Neural crest cell (in vitro differentiated cells): ENCODE measurements around the gene PRKAR1B. TPM values are rescaled to one million over a fixed set of nuclear protein-coding genes. Genes with fewer than 3 reads are reported as not detected.

Experiments
- DNase-seq: peaks from one replicate; pipeline ENCODE4 v3.0.0; 2021; ENCODE audit warnings: low read depth, mixed read lengths, low spot score
- H3K27ac Mint-ChIP-seq: one replicate; pipeline ENCODE4 v1.8.0; 2021; ENCODE audit warnings: mild to moderate bottlenecking, mixed read lengths; ENCODE audit not compliant: unreplicated experiment
- H3K27me3 Mint-ChIP-seq: 2 replicates; pipeline ENCODE4 v1.8.0; 2021; ENCODE audit warnings: low read depth, mild to moderate bottlenecking, mixed read lengths
- H3K36me3 Mint-ChIP-seq: 2 replicates; pipeline ENCODE4 v1.8.0; 2021; ENCODE audit warnings: low read depth, mild to moderate bottlenecking, mixed read lengths
- H3K4me1 Mint-ChIP-seq: 2 replicates; pipeline ENCODE4 v1.8.0; 2021; ENCODE audit warnings: mixed read lengths
- H3K4me3 Mint-ChIP-seq: one replicate; pipeline ENCODE4 v1.8.0; 2021; ENCODE audit warnings: mild to moderate bottlenecking, mixed read lengths
- H3K9me3 Mint-ChIP-seq: 2 replicates; pipeline ENCODE4 v1.8.0; 2021; ENCODE audit warnings: mixed read lengths
- total RNA-seq: library from RNA; stranded (reverse); gene quantifications from 2 replicates; pipeline ENCODE4 v1.2.1, GENCODE V29; 2021
- TF ChIP-seq, protein P1 (sequence below): fragments of 200-600 bp; sonication (generic); conservative IDR thresholded peaks from 2 replicates; pipeline ENCODE4 v1.5.0; 2021; ENCODE audit warnings: antibody characterized with exemption, mild to moderate bottlenecking

PRKAR1B gene
- total RNA-seq, 1 donor from 2014 or later: 9.5 TPM

- TF ChIP-seq, protein P1, sequence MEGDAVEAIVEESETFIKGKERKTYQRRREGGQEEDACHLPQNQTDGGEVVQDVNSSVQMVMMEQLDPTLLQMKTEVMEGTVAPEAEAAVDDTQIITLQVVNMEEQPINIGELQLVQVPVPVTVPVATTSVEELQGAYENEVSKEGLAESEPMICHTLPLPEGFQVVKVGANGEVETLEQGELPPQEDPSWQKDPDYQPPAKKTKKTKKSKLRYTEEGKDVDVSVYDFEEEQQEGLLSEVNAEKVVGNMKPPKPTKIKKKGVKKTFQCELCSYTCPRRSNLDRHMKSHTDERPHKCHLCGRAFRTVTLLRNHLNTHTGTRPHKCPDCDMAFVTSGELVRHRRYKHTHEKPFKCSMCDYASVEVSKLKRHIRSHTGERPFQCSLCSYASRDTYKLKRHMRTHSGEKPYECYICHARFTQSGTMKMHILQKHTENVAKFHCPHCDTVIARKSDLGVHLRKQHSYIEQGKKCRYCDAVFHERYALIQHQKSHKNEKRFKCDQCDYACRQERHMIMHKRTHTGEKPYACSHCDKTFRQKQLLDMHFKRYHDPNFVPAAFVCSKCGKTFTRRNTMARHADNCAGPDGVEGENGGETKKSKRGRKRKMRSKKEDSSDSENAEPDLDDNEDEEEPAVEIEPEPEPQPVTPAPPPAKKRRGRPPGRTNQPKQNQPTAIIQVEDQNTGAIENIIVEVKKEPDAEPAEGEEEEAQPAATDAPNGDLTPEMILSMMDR: no peak
- Mint-ChIP-seq H3K27ac (no peak overlapping the region), H3K4me3 (no peak overlapping the region), H3K36me3 (no peaks in the 10 kb centered on the region), H3K4me1 (no peaks in the 10 kb centered on the region), H3K9me3 (no peaks in the 10 kb centered on the region), H3K27me3 (peaks cover 40% of the 10 kb centered on the region)
- DNase-seq: no peak
Measured at GRCh38 chr7:528451-528850, 198.6 kb downstream of the PRKAR1B start.

- TF ChIP-seq, protein P1: no peak
- H3K4me1 Mint-ChIP-seq: no peaks in the 10 kb centered on the region
- no peak overlapping the region for H3K4me3 Mint-ChIP-seq
- H3K9me3 Mint-ChIP-seq: no peaks in the 10 kb centered on the region
- no peak for DNase-seq
- no peak overlapping the region for H3K27ac Mint-ChIP-seq
- H3K27me3 Mint-ChIP-seq: peaks cover 44% of the 10 kb centered on the region
- H3K36me3 Mint-ChIP-seq: no peaks in the 10 kb centered on the region
Measured at GRCh38 chr7:527723-528122, 199.4 kb downstream of the PRKAR1B start.

DNA sequence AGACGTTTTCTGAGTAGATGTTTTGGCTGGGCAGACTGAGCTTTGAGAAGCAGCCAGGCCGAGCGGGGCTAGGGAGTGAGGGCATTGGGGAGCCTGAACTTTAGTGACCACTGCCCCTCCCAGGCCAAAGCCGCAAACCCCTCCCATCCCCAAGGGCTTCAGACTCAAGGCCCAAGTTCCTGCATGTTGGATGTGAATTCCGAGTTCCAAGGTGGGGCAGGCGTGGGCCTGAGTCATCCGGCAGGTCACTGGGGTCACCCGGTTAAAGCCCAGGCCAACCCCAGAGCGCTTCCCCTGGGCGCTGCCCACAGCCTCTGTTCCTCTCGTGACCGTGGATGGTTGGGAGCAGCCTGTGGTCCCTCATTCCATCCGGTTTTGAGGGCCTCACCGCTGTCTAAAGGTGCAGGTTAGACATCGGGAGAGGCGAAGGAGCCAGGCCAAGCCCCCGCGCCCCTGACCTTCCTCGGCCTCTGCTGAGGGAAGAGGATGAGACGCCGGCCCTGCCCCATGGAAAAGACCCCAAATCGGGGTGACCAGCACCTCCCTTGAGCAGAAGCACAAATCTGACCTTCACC lies 200.5 kb downstream of the PRKAR1B start:
- DNase-seq: no peak
- no peak overlapping the region for H3K27ac Mint-ChIP-seq
- no peaks in the 10 kb centered on the region for H3K36me3 Mint-ChIP-seq
- no peaks in the 10 kb centered on the region for H3K9me3 Mint-ChIP-seq
- H3K27me3 Mint-ChIP-seq: peaks cover 50% of the 10 kb centered on the region
- no peak overlapping the region for H3K4me3 Mint-ChIP-seq
- TF ChIP-seq, protein P1: no peak
- H3K4me1 Mint-ChIP-seq: no peaks in the 10 kb centered on the region

GRCh38 chr7:525740-526139 lies 201.3 kb downstream of the PRKAR1B start:
- TF ChIP-seq, protein P1: no peak
- H3K27me3 Mint-ChIP-seq: peaks cover 58% of the 10 kb centered on the region
- H3K4me3 Mint-ChIP-seq: no peak overlapping the region
- no peaks in the 10 kb centered on the region for H3K4me1 Mint-ChIP-seq
- H3K36me3 Mint-ChIP-seq: no peaks in the 10 kb centered on the region
- no peaks in the 10 kb centered on the region for H3K9me3 Mint-ChIP-seq
- H3K27ac Mint-ChIP-seq: no peak overlapping the region
- no peak for DNase-seq

DNA sequence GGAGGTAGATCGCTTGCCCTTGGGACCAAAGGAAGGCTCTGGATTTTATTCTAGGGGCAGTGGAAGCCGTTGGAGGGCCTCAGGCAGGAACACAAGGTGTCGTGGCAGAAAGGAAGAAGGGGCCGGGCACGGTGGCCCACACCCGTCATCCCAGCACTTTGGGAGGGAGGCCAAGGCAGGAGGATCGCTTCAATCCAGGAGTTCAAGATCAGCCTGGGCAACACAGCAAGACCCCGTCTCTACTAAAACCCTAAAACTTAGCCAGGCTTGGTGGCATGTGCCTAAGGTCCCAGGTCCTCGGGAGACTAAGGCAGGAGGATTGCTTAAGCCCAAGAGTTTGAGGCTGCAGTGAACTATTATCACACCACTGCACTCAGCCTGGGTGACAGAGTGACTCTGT lies 202.3 kb downstream of the PRKAR1B start:
- TF ChIP-seq, protein P1: no peak
- H3K27me3 Mint-ChIP-seq: peaks cover 56% of the 10 kb centered on the region

More for the DNA sequence above, 202.3 kb downstream of the PRKAR1B start:
- H3K4me3 Mint-ChIP-seq: no peak overlapping the region
- no peaks in the 10 kb centered on the region for H3K4me1 Mint-ChIP-seq
- no peak for DNase-seq
- H3K9me3 Mint-ChIP-seq: no peaks in the 10 kb centered on the region
- no peak overlapping the region for H3K27ac Mint-ChIP-seq
- no peaks in the 10 kb centered on the region for H3K36me3 Mint-ChIP-seq
